ENCODE results near the gene POLR1E.

POLR1E gene

DNA sequence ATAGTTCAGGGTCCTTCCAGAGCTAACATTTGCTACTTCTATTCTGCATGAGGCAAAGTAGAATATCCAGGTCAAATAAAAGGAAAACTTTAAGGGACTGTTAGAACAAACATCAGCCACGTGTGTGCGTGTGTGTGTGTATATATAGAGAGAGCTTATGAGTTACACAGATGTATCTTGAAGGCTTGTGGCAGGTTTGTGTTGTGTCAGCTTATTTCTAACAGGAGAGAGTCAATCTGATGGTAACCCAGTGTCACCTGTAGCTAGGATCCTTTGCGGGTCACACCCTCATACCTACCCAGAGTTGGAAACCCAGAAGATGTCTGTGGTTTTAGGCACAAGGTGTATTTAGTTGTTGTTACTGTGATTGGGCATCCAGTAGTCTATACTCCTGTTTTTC, 12.7 kb downstream of the POLR1E start:
- H3K9me3 ChIP-seq (replicated peaks; ENCODE audit: insufficient read depth, low read length), result no peaks in the 10 kb centered on the region
- H2AFZ ChIP-seq (ENCODE audit: low read length), result no peak overlapping the region
- no peak overlapping the region for H3K4me2 ChIP-seq (ENCODE audit: low read depth, low read length)
- H4K20me1 ChIP-seq (ENCODE audit: insufficient read depth, low read length), result no peaks in the 10 kb centered on the region
- H3K36me3 ChIP-seq (replicated peaks; ENCODE audit: insufficient read depth, low read length), result peaks cover 21% of the 10 kb centered on the region
- no peaks in the 10 kb centered on the region for H3K4me1 ChIP-seq (ENCODE audit: low read length)
- TF ChIP-seq, protein P1, sequence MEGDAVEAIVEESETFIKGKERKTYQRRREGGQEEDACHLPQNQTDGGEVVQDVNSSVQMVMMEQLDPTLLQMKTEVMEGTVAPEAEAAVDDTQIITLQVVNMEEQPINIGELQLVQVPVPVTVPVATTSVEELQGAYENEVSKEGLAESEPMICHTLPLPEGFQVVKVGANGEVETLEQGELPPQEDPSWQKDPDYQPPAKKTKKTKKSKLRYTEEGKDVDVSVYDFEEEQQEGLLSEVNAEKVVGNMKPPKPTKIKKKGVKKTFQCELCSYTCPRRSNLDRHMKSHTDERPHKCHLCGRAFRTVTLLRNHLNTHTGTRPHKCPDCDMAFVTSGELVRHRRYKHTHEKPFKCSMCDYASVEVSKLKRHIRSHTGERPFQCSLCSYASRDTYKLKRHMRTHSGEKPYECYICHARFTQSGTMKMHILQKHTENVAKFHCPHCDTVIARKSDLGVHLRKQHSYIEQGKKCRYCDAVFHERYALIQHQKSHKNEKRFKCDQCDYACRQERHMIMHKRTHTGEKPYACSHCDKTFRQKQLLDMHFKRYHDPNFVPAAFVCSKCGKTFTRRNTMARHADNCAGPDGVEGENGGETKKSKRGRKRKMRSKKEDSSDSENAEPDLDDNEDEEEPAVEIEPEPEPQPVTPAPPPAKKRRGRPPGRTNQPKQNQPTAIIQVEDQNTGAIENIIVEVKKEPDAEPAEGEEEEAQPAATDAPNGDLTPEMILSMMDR (IDR thresholded peaks at IDR 0.05; ENCODE audit: low read length), result no peak
- TF ChIP-seq EZH2 (optimal IDR thresholded peaks at IDR 0.05; ENCODE audit: low read depth, low read length), result no peak
- TF ChIP-seq EZH2phosphoT487 (IDR thresholded peaks at IDR 0.05; ENCODE audit: low read length), result no peak
- no peaks in the 10 kb centered on the region for H3K27me3 ChIP-seq (replicated peaks; ENCODE audit: insufficient read depth, low read length)
- H3K9me2 ChIP-seq (replicated peaks; ENCODE audit: insufficient read depth, low read length), result no peaks in the 10 kb centered on the region
- no peak overlapping the region for H3K9ac ChIP-seq (ENCODE audit: low read length)
- H3K27ac ChIP-seq (ENCODE audit: low read length), result no peak overlapping the region
- no peak overlapping the region for H3K4me3 ChIP-seq (ENCODE audit: low read length)
- DNase-seq, result no peak
- peaks cover 5% of the 10 kb centered on the region; the same call in 1 of the 2 replicates for H3K79me2 ChIP-seq (ENCODE audit: low read length)
- no peaks in the 10 kb centered on the region for H3F3A ChIP-seq (ENCODE audit: insufficient read depth, low read length)

GRCh38 chr9:37499297-37499696, 13.5 kb downstream of the POLR1E start:
- no peaks in the 10 kb centered on the region for H4K20me1 ChIP-seq (ENCODE audit: insufficient read depth, low read length)
- H2AFZ ChIP-seq (ENCODE audit: low read length), result no peak overlapping the region
- H3K4me3 ChIP-seq (ENCODE audit: low read length), result no peak overlapping the region
- no peak overlapping the region for H3K9ac ChIP-seq (ENCODE audit: low read length)
- no peak overlapping the region for H3K4me2 ChIP-seq (ENCODE audit: low read depth, low read length)
- no peaks in the 10 kb centered on the region for H3K9me3 ChIP-seq (replicated peaks; ENCODE audit: insufficient read depth, low read length)
- no peaks in the 10 kb centered on the region for H3K4me1 ChIP-seq (ENCODE audit: low read length)
- no peak overlapping the region for H3K27ac ChIP-seq (ENCODE audit: low read length)
- H3K36me3 ChIP-seq (replicated peaks; ENCODE audit: insufficient read depth, low read length), result peaks cover 19% of the 10 kb centered on the region
- TF ChIP-seq EZH2 (optimal IDR thresholded peaks at IDR 0.05; ENCODE audit: low read depth, low read length) (no peak), EZH2phosphoT487 (IDR thresholded peaks at IDR 0.05; ENCODE audit: low read length) (no peak)
- TF ChIP-seq, protein P1 (IDR thresholded peaks at IDR 0.05; ENCODE audit: low read length), result no peak
- no peaks in the 10 kb centered on the region for H3K27me3 ChIP-seq (replicated peaks; ENCODE audit: insufficient read depth, low read length)
- H3K79me2 ChIP-seq (ENCODE audit: low read length), result peaks cover 5% of the 10 kb centered on the region; the same call in 1 of the 2 replicates
- no peaks in the 10 kb centered on the region for H3F3A ChIP-seq (ENCODE audit: insufficient read depth, low read length)
- no peak for DNase-seq
- no peaks in the 10 kb centered on the region for H3K9me2 ChIP-seq (replicated peaks; ENCODE audit: insufficient read depth, low read length)

GRCh38 chr9:37501957-37502596, 16.3 kb downstream of the POLR1E start:
- Histone ChIP-seq H3K4me1 (ENCODE audit: low read length) (no peaks in the 10 kb centered on the region), H3K4me2 (ENCODE audit: low read depth, low read length) (no peak overlapping the region), H3K9me2 (replicated peaks; ENCODE audit: insufficient read depth, low read length) (no peaks in the 10 kb centered on the region), H3K27me3 (replicated peaks; ENCODE audit: insufficient read depth, low read length) (no peaks in the 10 kb centered on the region), H3K36me3 (replicated peaks; ENCODE audit: insufficient read depth, low read length) (peaks cover 19% of the 10 kb centered on the region), H2AFZ (ENCODE audit: low read length) (no peak overlapping the region), H3K79me2 (ENCODE audit: low read length) (peaks cover 5% of the 10 kb centered on the region; the same call in 1 of the 2 replicates), H3K9me3 (replicated peaks; ENCODE audit: insufficient read depth, low read length) (no peaks in the 10 kb centered on the region), H3K9ac (ENCODE audit: low read length) (no peak overlapping the region), H4K20me1 (ENCODE audit: insufficient read depth, low read length) (no peaks in the 10 kb centered on the region), H3K27ac (ENCODE audit: low read length) (no peak overlapping the region), H3K4me3 (ENCODE audit: low read length) (no peak overlapping the region), H3F3A (ENCODE audit: insufficient read depth, low read length) (no peaks in the 10 kb centered on the region)
- no peak for TF ChIP-seq EZH2phosphoT487 (IDR thresholded peaks at IDR 0.05; ENCODE audit: low read length)
- TF ChIP-seq, protein P1 (IDR thresholded peaks at IDR 0.05; ENCODE audit: low read length), result no peak
- TF ChIP-seq EZH2 (optimal IDR thresholded peaks at IDR 0.05; ENCODE audit: low read depth, low read length), result no peak
- no peak for DNase-seq

Data from MM.1S (cell line).